Stimulated activated CD8-positive, alpha-beta memory T cell treated with anti-CD3 and anti-CD28 coated beads, Interleukin-4, amount 100 ng/mL, for 4 hours (primary cell): ENCODE measurements around the gene DUOX2.
"Not testable (repeated sequence)": the region's sequence is repeated elsewhere in the genome, so short reads cannot be mapped to it uniquely, and the experiment has no call there.

Experiments
- DNase-seq, 2 donors: peaks; one replicate each; pipeline ENCODE4 v3.0.0-alpha.2; 2020; ENCODE audit warnings: low read depth in 2 of 2, low spot score in 1 of 2

DUOX2 gene

GRCh38 chr15:45102226-45102625 is 11.7 kb downstream of the DUOX2 start:
- no peak for DNase-seq

GRCh38 chr15:45101749-45102148 is 12.2 kb downstream of the DUOX2 start:
- no peak for DNase-seq

DNA sequence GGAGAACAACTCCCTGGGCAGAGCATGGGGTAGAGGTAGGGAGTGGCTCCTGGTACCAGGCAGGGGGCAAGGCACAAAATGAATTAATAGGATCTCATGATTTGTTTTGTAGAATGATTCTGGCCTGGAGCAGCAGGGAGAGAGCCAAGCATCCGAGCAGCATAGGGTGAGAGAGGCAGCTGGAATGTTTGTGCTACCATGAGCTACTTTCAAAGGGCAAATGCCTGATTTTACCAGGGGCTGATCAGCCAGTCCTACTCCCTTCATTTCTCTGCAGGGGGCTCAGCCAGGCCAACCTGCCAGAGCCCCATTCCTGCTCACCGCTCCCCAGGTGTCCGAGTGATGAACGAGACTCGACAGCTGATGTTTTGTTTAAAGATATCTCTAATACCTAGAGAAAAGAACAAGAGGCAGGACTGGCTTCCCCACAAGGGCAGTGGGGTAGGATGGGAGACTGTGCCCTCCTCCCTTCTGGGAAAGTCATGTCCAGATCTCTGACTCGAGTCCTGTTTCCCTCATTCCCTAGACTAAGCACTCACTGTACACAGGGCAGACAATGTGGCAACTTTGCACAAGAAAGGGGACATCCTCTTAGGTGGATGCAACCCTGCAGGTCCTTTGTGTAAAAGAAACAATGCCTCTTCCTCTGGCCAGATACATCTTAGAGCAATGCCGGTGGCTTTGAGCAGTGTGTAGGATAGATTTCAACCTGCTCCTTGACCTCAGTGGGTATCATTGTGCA is 12.9 kb downstream of the DUOX2 start:
- no peak for DNase-seq

DNA sequence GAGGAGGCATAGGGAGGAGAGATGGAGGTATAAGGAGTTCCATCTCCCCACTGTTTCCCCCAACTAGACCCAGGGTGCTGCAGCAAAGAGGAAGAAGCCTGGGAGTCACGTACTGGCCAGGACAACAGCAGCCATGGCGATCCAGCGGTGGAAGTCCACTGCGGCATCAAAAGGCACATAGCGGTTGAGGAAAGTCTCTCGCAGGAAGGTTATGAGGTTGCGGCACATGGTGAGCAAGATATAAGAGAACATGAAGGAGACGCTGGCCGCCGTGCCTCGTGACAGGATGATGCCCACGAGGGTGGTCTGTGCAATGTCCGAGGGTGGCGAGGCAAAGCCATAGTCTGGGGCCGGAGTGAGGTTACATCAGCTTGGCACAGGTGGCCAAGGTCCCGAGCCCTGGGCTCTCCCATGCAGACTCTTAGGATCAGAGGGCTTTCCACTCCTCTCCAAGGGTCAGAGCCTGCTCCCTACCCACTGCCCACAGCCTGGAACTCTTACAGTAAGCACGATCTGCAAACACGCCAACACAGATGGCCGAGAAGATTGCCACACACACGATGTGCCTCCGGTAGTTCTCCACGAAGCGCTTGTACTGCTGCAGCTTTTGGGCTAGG is 14.3 kb downstream of the DUOX2 start:
- no peak for DNase-seq

DNA sequence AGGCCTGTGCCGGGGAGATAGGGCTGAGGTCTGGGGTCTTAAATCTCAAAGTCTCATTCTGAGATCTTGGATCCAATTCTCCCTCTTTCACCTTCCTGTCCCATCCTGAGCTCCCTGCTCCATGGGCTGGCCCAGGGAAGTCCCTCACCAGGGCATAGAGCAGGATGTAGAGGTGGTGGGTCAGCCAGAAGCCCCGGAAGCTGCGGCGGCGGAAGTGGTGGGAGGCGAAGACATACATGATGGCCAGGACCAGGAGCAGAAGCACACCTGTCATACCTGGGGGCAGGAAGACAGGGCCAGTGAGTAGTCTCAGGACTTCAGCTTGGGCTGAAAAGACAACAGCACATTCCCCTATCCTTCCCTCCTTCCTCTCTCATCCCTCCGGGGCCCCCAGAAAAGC is 16.5 kb downstream of the DUOX2 start:
- DNase-seq: no peak

DNA sequence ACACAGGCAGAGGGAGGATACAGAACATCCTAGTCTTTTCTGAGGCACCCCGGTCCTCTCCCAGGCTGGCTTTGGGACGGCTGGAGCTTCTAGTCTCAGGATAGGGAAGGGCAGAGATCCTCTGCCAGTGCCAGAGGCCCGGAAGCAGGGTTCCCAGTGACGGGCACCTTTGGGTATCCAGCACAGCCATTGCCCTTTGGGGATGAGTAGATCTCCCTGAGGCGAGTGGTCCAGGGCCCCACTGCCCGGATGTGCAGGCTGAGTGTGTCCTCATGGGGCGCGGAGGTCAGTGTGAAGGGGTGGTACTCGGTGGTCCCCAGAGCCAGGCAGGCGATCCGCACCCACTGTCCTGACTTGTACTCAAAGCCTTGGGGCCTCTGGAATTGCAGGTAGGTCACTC is 18.3 kb downstream of the DUOX2 start:
- DNase-seq: no peak

DNA sequence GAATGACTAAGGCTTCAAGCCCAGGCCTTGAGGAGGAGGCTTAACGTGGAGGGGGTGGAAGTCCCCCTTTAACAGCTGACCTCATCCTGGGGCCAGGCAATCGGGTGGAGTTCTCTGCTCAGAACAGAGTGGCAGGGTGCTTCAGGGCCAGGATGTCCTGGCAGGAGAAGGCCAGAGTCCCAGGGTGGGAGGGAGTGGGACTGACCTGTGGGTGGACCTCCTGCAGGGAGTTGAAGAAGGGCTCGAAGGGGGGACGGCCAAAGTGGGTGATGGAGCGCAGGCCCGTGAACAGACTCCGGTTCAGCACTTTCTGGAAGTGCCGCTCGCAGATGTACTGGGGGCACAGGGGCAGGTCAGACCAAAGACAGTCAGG is 19.6 kb downstream of the DUOX2 start:
- no peak for DNase-seq

GRCh38 chr15:45093622-45094357 is 20.2 kb downstream of the DUOX2 start:
- DNase-seq: no peak

GRCh38 chr15:45093013-45093412 is 21.0 kb downstream of the DUOX2 start:
- no peak for DNase-seq

DNA sequence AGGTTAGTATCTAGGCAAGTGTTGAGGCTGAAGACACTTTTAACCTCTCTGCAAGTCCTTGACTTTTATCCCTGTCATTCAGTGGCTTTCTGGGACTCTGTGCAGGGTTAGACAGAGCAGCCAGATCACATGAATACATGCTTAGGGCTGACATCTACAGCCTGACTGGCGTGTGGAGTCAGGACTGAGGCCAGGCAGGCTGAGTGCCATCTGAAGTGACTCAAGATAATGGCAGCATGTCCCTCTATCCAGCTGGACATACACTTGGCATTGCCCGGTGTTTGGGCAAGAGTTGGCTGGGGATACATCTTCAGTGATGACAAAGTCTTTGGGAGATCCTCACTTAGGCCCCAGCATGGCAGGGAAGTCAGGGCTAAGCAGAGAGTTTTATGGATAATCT is 22.4 kb downstream of the DUOX2 start:
- DNase-seq: no peak

DNA sequence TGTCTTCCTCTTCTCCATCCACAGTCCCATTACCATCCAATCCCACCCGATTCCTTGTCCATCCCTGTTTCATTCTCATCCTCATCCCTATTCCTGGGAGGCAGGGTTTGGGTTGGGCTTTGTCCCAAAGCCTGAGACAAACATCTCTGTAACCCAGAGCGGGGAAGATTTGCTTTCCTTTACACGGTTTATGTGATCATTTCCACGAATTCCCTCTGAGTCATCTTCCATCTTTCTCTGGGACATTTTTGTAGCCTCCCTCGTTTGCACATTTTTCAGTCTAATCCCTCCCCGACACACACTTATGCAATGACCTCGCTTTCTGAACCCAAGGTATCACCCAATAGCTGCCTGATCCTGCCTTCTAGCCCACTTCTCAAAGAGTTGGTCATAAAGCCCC is 22.8 kb downstream of the DUOX2 start:
- no peak for DNase-seq

- no peak for DNase-seq
Observed at GRCh38 chr15:45089712-45090373, 24.1 kb downstream of the DUOX2 start.

DNA sequence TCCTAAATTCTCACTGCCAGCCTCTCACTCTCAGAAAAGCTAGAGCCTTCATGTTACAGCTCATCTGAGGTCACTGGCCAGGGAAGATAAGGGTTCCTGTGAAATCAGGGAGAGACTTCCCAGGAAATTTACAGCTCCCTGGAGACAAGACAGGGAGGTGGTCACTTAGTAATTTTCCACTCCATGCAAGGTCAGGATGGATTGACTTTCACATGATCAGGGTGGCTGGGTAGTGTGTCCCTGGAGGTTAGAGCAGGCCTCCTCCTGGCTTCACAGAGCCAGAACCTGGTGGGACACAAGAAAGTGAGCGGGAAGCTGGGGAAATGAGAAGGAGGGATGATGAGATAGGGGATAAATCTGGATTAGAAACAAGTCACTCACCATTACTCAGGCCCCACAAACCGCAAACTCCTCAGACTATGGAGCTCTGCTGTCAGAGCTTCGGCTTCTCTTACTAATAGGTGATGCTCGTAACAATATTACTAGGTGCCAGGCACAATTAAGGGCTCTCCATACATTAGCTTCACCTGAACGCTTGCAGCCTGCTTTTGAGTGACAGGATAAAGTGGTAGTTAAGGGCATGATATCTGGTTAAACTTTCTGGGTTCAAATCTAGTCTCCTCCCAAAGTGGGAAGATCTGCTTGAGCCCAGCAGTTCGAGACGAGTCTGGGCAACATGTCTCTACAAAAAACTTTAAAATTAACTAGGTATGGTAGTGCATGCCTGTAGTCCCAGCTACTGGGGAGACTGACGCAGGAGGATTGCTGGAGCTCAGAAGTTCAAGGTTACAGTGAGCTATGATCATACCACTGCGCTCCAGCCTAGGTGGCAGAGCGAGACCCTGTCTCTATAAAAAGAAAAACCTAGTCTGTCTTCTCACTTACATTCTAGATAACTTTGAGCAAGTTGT is 24.9 kb downstream of the DUOX2 start:
- DNase-seq: no peak

DNA sequence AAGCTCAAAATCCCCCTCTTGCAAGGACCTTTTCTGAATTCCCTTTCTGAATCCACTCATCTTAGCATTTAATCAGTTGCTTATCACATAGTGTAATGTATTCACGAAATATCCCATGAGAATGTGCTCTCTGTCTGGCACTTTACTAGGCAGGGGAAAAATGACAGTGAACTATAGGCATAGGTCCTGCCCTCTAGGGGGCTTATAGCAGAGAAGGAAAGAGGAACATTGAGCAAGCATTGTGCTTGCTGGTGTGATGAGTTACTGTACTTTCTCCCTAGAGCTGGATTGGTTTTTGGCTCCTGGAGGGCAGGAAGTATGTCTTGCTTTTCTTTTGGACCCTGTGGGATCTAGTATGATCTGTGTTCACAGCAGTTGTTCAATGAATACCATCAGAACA is 26.5 kb downstream of the DUOX2 start:
- no peak for DNase-seq

- no peak for DNase-seq
Observed at GRCh38 chr15:45084163-45084562, 29.8 kb downstream of the DUOX2 start.

DNA sequence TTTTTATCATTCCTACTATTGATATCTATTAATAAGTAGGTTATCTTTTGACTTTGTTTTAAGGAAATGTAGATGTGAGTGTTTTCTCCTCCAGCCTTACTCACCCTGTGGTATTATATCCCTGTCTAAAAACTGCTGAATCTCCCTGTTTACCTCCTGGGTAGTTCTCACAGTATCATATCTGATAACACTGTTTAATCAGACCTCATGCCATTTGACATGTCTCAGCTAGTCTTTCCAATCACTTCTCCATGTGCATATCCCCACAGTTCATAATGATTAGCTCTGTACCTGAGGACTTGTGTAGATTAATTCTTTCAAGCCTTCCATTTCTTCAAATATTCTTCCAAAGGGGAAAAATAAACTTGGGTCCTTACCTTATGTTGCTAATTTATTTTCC is 30.7 kb downstream of the DUOX2 start:
- DNase-seq: no peak

DNA sequence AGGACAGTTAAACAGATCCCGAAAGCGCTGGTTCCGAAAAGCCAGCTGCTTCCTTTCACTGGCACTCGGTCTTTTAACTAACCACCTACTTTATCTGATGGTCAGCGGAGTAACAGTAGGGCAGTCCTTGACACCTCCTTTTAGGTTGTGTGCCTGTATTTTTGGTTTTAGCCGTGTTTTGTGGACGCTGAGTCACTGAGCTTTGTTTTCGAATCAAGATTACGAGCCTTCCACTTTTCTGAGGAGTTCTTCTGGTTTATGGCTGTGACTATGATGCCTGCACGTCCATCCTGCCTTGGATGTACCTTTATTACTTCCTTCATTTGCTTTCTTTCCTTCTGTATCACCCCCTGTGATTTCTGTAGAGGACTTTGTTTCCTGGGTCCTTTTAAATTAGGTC is 31.6 kb downstream of the DUOX2 start:
- DNase-seq: not testable (repeated sequence)

- not testable (repeated sequence) for DNase-seq
Observed at GRCh38 chr15:45080593-45080992, 33.4 kb downstream of the DUOX2 start.

GRCh38 chr15:45079628-45080246 is 34.2 kb downstream of the DUOX2 start:
- not testable (repeated sequence) for DNase-seq

DNA sequence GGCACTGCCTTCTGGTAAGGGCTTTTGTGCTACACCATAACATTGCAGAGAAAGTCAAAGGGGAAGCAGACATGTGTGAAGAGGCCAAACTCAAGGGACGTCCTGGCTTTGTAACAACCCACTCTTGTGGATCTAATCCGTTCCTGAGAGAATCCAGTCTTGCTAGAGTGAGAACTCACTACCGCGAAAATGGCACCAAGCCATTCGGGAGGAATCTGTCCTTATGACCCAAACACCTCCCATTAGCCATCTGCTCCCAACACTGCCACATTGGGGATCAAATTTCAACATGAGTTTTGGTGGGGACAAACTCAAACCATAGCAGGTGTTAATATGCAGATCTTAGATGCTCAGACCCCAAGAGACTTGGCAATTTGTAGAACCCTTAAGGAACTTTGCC is 34.8 kb downstream of the DUOX2 start:
- not testable (repeated sequence) for DNase-seq
